ENCODE results near the gene OR2A25. TPM values are rescaled to one million over a fixed set of nuclear protein-coding genes. Genes with fewer than 3 reads are reported as not detected.

OR2A25 gene
- total RNA-seq, 1 experiment from 2014 or later = not detected

DNA sequence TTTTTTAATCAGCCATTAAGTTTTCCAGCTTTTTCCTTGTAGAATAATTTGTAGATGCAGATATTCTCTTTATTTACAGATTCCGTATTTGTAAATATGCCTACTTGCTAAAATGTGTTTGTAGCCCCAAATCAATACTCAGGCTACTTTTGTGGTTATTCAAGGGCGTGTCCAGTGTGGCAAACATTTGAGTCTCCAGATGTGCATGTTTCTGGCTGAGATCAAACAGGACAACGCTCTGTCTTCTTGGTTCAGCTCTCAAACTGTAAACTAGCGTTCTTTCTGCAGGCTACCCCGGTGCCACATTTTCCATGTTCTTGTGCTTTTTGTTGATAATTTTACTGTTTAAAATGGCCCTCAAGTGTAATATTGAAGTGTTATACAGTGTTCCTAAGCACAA is 37.1 kb upstream of the OR2A25 start:
- Mint-ChIP-seq H3K27me3 (ENCODE audit: low read depth) (no peaks in the 10 kb centered on the region), H3K27ac (no peak overlapping the region), H3K4me3 (no peak overlapping the region), H3K4me1 (0 out of 2 replicates have a peak, but pooled peaks cover 5% of the 10 kb centered on the region), H3K9me3 (no peaks in the 10 kb centered on the region), H3K36me3 (no peaks in the 10 kb centered on the region)
- TF ChIP-seq, protein P1, sequence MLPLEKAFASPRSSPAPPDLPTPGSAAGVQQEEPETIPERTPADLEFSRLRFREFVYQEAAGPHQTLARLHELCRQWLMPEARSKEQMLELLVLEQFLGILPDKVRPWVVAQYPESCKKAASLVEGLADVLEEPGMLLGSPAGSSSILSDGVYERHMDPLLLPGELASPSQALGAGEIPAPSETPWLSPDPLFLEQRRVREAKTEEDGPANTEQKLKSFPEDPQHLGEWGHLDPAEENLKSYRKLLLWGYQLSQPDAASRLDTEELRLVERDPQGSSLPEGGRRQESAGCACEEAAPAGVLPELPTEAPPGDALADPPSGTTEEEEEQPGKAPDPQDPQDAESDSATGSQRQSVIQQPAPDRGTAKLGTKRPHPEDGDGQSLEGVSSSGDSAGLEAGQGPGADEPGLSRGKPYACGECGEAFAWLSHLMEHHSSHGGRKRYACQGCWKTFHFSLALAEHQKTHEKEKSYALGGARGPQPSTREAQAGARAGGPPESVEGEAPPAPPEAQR (CRISPR knock-in tag; IDR thresholded peaks at IDR 0.05) = no peak
- TF ChIP-seq, protein P2, sequence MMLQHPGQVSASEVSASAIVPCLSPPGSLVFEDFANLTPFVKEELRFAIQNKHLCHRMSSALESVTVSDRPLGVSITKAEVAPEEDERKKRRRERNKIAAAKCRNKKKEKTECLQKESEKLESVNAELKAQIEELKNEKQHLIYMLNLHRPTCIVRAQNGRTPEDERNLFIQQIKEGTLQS (CRISPR knock-in tag; conservative IDR thresholded peaks at IDR 0.05) = no peak
- TF ChIP-seq, protein P3, sequence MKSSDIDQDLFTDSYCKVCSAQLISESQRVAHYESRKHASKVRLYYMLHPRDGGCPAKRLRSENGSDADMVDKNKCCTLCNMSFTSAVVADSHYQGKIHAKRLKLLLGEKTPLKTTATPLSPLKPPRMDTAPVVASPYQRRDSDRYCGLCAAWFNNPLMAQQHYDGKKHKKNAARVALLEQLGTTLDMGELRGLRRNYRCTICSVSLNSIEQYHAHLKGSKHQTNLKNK (CRISPR knock-in tag; IDR thresholded peaks at IDR 0.05) = no peak
- TF ChIP-seq, protein P4, sequence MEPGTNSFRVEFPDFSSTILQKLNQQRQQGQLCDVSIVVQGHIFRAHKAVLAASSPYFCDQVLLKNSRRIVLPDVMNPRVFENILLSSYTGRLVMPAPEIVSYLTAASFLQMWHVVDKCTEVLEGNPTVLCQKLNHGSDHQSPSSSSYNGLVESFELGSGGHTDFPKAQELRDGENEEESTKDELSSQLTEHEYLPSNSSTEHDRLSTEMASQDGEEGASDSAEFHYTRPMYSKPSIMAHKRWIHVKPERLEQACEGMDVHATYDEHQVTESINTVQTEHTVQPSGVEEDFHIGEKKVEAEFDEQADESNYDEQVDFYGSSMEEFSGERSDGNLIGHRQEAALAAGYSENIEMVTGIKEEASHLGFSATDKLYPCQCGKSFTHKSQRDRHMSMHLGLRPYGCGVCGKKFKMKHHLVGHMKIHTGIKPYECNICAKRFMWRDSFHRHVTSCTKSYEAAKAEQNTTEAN (CRISPR knock-in tag; IDR thresholded peaks at IDR 0.05) = no peak
- TF ChIP-seq ESRRA (CRISPR knock-in tag; IDR thresholded peaks at IDR 0.05; ENCODE audit: borderline replicate concordance) (no peak), CREB1 (CRISPR knock-in tag; IDR thresholded peaks at IDR 0.05) (no peak), ZNF121 (CRISPR knock-in tag; IDR thresholded peaks at IDR 0.05) (no peak), GABPB1 (CRISPR knock-in tag; IDR thresholded peaks at IDR 0.05) (no peak), NR1H2 (CRISPR knock-in tag; IDR thresholded peaks at IDR 0.05) (no peak), ZNF423 (CRISPR knock-in tag; IDR thresholded peaks at IDR 0.05) (no peak), FOXK1 (CRISPR knock-in tag; IDR thresholded peaks at IDR 0.05) (no peak), ZNF263 (CRISPR knock-in tag; IDR thresholded peaks at IDR 0.05; ENCODE audit: low read depth) (no peak)
- TF ChIP-seq, protein P5, sequence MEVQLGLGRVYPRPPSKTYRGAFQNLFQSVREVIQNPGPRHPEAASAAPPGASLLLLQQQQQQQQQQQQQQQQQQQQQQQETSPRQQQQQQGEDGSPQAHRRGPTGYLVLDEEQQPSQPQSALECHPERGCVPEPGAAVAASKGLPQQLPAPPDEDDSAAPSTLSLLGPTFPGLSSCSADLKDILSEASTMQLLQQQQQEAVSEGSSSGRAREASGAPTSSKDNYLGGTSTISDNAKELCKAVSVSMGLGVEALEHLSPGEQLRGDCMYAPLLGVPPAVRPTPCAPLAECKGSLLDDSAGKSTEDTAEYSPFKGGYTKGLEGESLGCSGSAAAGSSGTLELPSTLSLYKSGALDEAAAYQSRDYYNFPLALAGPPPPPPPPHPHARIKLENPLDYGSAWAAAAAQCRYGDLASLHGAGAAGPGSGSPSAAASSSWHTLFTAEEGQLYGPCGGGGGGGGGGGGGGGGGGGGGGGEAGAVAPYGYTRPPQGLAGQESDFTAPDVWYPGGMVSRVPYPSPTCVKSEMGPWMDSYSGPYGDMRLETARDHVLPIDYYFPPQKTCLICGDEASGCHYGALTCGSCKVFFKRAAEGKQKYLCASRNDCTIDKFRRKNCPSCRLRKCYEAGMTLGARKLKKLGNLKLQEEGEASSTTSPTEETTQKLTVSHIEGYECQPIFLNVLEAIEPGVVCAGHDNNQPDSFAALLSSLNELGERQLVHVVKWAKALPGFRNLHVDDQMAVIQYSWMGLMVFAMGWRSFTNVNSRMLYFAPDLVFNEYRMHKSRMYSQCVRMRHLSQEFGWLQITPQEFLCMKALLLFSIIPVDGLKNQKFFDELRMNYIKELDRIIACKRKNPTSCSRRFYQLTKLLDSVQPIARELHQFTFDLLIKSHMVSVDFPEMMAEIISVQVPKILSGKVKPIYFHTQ (CRISPR knock-in tag; IDR thresholded peaks at IDR 0.05) = no peak
- TF ChIP-seq, protein P6, sequence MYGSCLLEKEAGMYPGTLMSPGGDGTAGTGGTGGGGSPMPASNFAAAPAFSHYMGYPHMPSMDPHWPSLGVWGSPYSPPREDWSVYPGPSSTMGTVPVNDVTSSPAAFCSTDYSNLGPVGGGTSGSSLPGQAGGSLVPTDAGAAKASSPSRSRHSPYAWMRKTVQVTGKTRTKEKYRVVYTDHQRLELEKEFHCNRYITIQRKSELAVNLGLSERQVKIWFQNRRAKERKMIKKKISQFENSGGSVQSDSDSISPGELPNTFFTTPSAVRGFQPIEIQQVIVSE (CRISPR knock-in tag; IDR thresholded peaks at IDR 0.05; ENCODE audit: borderline replicate concordance) = no peak
- TF ChIP-seq, protein P7, sequence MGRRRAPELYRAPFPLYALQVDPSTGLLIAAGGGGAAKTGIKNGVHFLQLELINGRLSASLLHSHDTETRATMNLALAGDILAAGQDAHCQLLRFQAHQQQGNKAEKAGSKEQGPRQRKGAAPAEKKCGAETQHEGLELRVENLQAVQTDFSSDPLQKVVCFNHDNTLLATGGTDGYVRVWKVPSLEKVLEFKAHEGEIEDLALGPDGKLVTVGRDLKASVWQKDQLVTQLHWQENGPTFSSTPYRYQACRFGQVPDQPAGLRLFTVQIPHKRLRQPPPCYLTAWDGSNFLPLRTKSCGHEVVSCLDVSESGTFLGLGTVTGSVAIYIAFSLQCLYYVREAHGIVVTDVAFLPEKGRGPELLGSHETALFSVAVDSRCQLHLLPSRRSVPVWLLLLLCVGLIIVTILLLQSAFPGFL (CRISPR knock-in tag; IDR thresholded peaks at IDR 0.05; ENCODE audit: borderline replicate concordance) = no peak
- TF ChIP-seq, protein P8, sequence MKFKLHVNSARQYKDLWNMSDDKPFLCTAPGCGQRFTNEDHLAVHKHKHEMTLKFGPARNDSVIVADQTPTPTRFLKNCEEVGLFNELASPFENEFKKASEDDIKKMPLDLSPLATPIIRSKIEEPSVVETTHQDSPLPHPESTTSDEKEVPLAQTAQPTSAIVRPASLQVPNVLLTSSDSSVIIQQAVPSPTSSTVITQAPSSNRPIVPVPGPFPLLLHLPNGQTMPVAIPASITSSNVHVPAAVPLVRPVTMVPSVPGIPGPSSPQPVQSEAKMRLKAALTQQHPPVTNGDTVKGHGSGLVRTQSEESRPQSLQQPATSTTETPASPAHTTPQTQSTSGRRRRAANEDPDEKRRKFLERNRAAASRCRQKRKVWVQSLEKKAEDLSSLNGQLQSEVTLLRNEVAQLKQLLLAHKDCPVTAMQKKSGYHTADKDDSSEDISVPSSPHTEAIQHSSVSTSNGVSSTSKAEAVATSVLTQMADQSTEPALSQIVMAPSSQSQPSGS (CRISPR knock-in tag; IDR thresholded peaks at IDR 0.05; ENCODE audit: borderline replicate concordance, low read depth) = no peak
- ChIA-PET CTCF (interaction anchor here (1.0 to 2.2 kb wide), 4 partner anchors 31 to 140 kb away, joined by 3 to 11 read pairs (median 4); partner anchors contain the start of gene TCAF1), POLR2A (no interaction called here)
- no peak for ATAC-seq
- DNase-seq (ENCODE audit: low spot score) = no peak

Measured in WTC11 (cell line).